MM.1S (cell line): ENCODE results near the gene LRRC4C.

ENCODE experiments used
- DNase-seq: peaks from one replicate; pipeline ENCODE4 v3.0.0-alpha.2; 2015
- H2AFZ ChIP-seq: fragments of 300-600 bp; sonication (generic); 2 replicates; pipeline ENCODE4 v1.6.0; 2016; ENCODE audit warnings: antibody characterized with exemption, low read length
- H3F3A ChIP-seq: fragments of 300-600 bp; sonication (generic); 2 replicates; pipeline ENCODE4 v1.6.1; 2016; ENCODE audit warnings: mild to moderate bottlenecking, antibody characterized with exemption, low read length, moderate library complexity, mixed read lengths; ENCODE audit not compliant: insufficient read depth
- H3K27ac ChIP-seq: fragments of 300-600 bp; sonication (generic); 2 replicates; pipeline ENCODE4 v1.5.1; 2016; ENCODE audit warnings: mild to moderate bottlenecking, low read length
- H3K27me3 ChIP-seq: fragments of 300-600 bp; sonication (generic); replicated peaks from 2 replicates; pipeline ENCODE4 v1.6.0; 2016; ENCODE audit warnings: low read length; ENCODE audit not compliant: insufficient read depth
- H3K36me3 ChIP-seq: fragments of 300-600 bp; sonication (generic); replicated peaks from 2 replicates; pipeline ENCODE4 v1.6.1; 2016; ENCODE audit warnings: mild to moderate bottlenecking, low read length, mixed read lengths; ENCODE audit not compliant: insufficient read depth
- H3K4me1 ChIP-seq: fragments of 300-600 bp; sonication (generic); 2 replicates; pipeline ENCODE4 v1.6.1; 2016; ENCODE audit warnings: low read length, mixed read lengths
- H3K4me2 ChIP-seq: fragments of 300-600 bp; sonication (generic); 2 replicates; pipeline ENCODE4 v1.6.0; 2016; ENCODE audit warnings: low read depth, low read length
- H3K4me3 ChIP-seq: fragments of 300-600 bp; sonication (generic); 2 replicates; pipeline ENCODE4 v1.5.1; 2016; ENCODE audit warnings: low read length, mixed read lengths
- H3K79me2 ChIP-seq: fragments of 300-600 bp; sonication (generic); 2 replicates; pipeline ENCODE4 v1.6.1; 2016; ENCODE audit warnings: mixed run types, low read length, mixed read lengths
- H3K9ac ChIP-seq: fragments of 300-600 bp; sonication (generic); 2 replicates; pipeline ENCODE4 v1.6.1; 2016; ENCODE audit warnings: low read length, mixed read lengths
- H3K9me2 ChIP-seq: fragments of 300-600 bp; sonication (generic); replicated peaks from 2 replicates; pipeline ENCODE4 v1.6.1; 2016; ENCODE audit warnings: mild to moderate bottlenecking, low read length, mixed read lengths; ENCODE audit not compliant: insufficient read depth
- H3K9me3 ChIP-seq: fragments of 300-600 bp; sonication (generic); replicated peaks from 2 replicates; pipeline ENCODE4 v1.6.1; 2016; ENCODE audit warnings: mild to moderate bottlenecking, low read length, mixed read lengths; ENCODE audit not compliant: insufficient read depth
- H4K20me1 ChIP-seq: fragments of 300-600 bp; sonication (generic); 2 replicates; pipeline ENCODE4 v1.6.1; 2016; ENCODE audit warnings: mild to moderate bottlenecking, low read length, moderate library complexity, mixed read lengths; ENCODE audit not compliant: insufficient read depth
- EZH2 ChIP-seq: fragments of 300-600 bp; sonication (generic); optimal IDR thresholded peaks from 2 replicates; pipeline ENCODE3; 2017; ENCODE audit warnings: low read depth, mild to moderate bottlenecking, antibody characterized with exemption, low read length, mixed read lengths
- EZH2phosphoT487 ChIP-seq: fragments of 300-600 bp; sonication (generic); IDR thresholded peaks from 2 replicates; pipeline ENCODE4 v1.6.1; 2018; ENCODE audit warnings: antibody characterized with exemption, low read length
- TF ChIP-seq, protein P1 (sequence below): fragments of 300-600 bp; sonication (generic); IDR thresholded peaks from 2 replicates; pipeline ENCODE4 v1.5.1; 2016; ENCODE audit warnings: antibody characterized with exemption, low read length, mixed read lengths

Gene LRRC4C

GRCh38 chr11:40134820-40135570 lies 1324.5 kb downstream of the LRRC4C start:
- H3K36me3 ChIP-seq: no peaks in the 10 kb centered on the region

GRCh38 chr11:40133498-40133897 lies 1326.0 kb downstream of the LRRC4C start:
- Histone ChIP-seq H3K36me3 (no peaks in the 10 kb centered on the region), H3K4me2 (no peak overlapping the region), H3K4me3 (no peak overlapping the region), H3K27me3 (no peaks in the 10 kb centered on the region), H4K20me1 (no peaks in the 10 kb centered on the region), H3K79me2 (no peaks in the 10 kb centered on the region), H3K9me3 (no peaks in the 10 kb centered on the region), H3K4me1 (no peaks in the 10 kb centered on the region), H3K9me2 (no peaks in the 10 kb centered on the region), H3K9ac (no peak overlapping the region), H2AFZ (no peak overlapping the region), H3K27ac (no peak overlapping the region), H3F3A (no peaks in the 10 kb centered on the region)
- DNase-seq: no peak
- TF ChIP-seq EZH2 (no peak), EZH2phosphoT487 (no peak)
- TF ChIP-seq, protein P1, sequence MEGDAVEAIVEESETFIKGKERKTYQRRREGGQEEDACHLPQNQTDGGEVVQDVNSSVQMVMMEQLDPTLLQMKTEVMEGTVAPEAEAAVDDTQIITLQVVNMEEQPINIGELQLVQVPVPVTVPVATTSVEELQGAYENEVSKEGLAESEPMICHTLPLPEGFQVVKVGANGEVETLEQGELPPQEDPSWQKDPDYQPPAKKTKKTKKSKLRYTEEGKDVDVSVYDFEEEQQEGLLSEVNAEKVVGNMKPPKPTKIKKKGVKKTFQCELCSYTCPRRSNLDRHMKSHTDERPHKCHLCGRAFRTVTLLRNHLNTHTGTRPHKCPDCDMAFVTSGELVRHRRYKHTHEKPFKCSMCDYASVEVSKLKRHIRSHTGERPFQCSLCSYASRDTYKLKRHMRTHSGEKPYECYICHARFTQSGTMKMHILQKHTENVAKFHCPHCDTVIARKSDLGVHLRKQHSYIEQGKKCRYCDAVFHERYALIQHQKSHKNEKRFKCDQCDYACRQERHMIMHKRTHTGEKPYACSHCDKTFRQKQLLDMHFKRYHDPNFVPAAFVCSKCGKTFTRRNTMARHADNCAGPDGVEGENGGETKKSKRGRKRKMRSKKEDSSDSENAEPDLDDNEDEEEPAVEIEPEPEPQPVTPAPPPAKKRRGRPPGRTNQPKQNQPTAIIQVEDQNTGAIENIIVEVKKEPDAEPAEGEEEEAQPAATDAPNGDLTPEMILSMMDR: no peak

More at GRCh38 chr11:40134820-40135570, 1324.5 kb downstream of the LRRC4C start:
- Histone ChIP-seq H3K27me3 (no peaks in the 10 kb centered on the region), H3K4me3 (no peak overlapping the region), H3K79me2 (no peaks in the 10 kb centered on the region), H3K9ac (no peak overlapping the region), H3K9me3 (no peaks in the 10 kb centered on the region), H3K27ac (no peak overlapping the region), H4K20me1 (no peaks in the 10 kb centered on the region), H3F3A (no peaks in the 10 kb centered on the region), H3K4me1 (no peaks in the 10 kb centered on the region), H3K4me2 (no peak overlapping the region), H2AFZ (no peak overlapping the region), H3K9me2 (no peaks in the 10 kb centered on the region)
- DNase-seq: no peak
- no peak for TF ChIP-seq EZH2
- no peak for TF ChIP-seq EZH2phosphoT487
- TF ChIP-seq, protein P1: no peak

GRCh38 chr11:40132912-40133311 lies 1326.5 kb downstream of the LRRC4C start:
- no peak overlapping the region for H3K4me2 ChIP-seq
- no peaks in the 10 kb centered on the region for H3K27me3 ChIP-seq
- H3K27ac ChIP-seq: no peak overlapping the region
- no peaks in the 10 kb centered on the region for H3K4me1 ChIP-seq
- no peaks in the 10 kb centered on the region for H3K9me3 ChIP-seq
- H3K79me2 ChIP-seq: no peaks in the 10 kb centered on the region
- no peaks in the 10 kb centered on the region for H3K36me3 ChIP-seq
- H3K9ac ChIP-seq: no peak overlapping the region
- no peak overlapping the region for H2AFZ ChIP-seq
- TF ChIP-seq, protein P1: no peak
- TF ChIP-seq EZH2phosphoT487: no peak
- TF ChIP-seq EZH2: no peak
- H3F3A ChIP-seq: no peaks in the 10 kb centered on the region
- H4K20me1 ChIP-seq: no peaks in the 10 kb centered on the region
- no peaks in the 10 kb centered on the region for H3K9me2 ChIP-seq
- no peak for DNase-seq
- H3K4me3 ChIP-seq: no peak overlapping the region
